Activated T-cell treated with anti-CD3 and anti-CD28 coated beads for 24 hours (primary cell): ENCODE measurements around the gene FARP2.
"Not testable (repeated sequence)": the region's sequence is repeated elsewhere in the genome, so short reads cannot be mapped to it uniquely, and the experiment has no call there.

Experiments used
- DNase-seq: peaks from one replicate; pipeline ENCODE4 v3.0.0-alpha.2; 2020; ENCODE audit warnings: low read depth

Gene FARP2

DNA sequence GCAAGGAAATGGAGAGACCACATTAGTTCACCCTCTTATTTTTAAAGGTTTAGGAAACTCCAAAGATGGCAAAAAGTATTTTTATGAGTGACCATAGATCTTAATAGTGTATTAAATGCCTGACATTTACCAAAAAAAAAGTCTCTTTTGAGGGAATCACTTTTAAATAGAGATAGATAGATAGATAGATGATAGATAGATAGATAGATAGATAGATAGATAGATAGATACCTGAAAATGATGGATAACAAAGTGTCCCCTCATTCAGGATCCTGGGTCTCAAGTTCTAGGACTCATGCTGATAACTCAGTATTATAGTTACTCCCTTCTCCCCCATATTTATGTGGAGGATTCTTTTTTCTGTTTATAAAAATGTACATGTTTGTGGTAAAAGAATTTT lies 52.8 kb downstream of the FARP2 start:
- no peak for DNase-seq

DNA sequence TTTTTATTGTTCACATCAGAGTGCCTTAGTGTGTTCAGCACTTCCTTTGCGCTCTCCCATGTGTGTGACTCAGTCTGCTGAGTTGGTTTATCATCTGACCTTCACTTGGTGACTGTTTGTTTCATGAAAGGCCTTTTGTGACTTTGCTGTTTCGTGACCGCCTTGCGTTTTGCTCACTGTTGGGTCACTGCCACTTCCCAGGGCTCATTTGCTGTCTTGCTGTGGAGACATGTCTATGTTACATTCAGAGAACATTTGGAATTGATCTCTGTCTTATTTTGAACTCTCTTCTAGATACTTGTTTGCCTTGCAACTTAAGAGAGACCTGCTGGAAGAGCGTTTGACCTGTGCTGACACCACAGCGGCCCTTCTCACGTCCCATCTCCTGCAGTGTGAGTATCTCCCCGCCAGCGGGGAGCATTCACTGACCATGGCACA lies 54.7 kb downstream of the FARP2 start:
- DNase-seq = no peak

- no peak for DNase-seq
Observed at GRCh38 chr2:241412144-241412543, 56.1 kb downstream of the FARP2 start.

DNA sequence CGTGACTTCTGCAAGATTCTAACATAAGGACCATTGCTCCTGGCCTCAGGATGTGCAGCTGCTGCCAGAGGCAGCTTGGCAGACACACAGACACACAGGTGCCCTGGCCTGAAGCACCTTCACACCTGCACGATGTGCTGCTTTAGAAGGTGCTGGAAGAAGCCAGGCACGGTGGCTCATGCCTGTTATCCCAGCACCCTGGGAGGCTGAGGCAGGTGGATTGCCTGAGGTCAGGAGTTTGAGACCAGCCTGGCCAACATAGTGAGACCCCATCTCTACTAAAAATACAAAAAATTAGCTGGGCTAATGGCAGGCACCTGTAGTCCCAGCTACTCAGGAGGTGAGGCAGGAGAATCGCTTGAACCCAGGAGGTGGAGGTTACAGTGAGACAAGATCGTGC lies 57.4 kb downstream of the FARP2 start:
- DNase-seq = not testable (repeated sequence)

- DNase-seq = no peak
Observed at GRCh38 chr2:241413929-241414580, 58.0 kb downstream of the FARP2 start.

DNA sequence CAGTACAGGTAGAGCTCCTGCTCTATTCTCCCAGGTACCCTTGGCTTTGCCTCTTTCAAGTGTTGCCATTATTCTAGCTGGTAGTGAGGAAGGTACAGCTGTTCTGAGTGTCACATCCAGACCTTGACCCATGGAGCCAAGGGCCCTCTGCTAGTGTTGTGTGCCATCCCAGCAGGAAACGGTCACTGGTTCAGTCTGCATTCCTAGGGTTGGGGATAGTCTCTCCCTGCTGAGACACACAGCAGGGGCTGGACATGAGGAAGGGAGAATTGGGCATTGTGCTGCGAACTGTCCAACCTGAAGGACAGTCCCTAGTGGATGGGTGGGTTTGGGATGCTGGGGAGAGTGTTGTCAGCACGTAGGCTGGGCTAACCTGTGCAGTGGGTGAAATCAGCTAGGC lies 59.1 kb downstream of the FARP2 start:
- DNase-seq = no peak

DNA sequence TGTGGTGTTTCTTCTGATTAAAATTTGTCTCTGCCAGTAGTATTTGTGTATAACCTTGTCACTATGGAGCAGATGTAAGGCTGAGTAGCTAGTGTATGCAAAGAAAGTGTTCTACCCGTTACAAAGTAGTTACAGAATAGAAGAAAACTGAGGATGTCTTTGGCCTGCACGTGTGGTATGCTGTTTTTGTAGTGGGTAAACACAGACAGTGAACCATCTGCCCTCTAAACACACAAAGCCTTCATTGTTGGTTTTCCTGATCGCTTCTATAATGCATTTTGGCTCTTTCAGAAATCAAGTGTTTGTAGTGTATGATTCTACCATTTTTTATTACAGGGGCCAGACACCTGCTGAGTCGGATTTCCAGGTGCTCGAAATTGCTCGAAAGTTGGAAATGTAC lies 61.5 kb downstream of the FARP2 start:
- no peak for DNase-seq

GRCh38 chr2:241421330-241421729 lies 65.2 kb downstream of the FARP2 start:
- DNase-seq = no peak

GRCh38 chr2:241421942-241422341 lies 65.9 kb downstream of the FARP2 start:
- not testable (repeated sequence) for DNase-seq

GRCh38 chr2:241422350-241422749 lies 66.3 kb downstream of the FARP2 start:
- no peak for DNase-seq

- DNase-seq = not testable (repeated sequence)
Observed at GRCh38 chr2:241423489-241423888, 67.4 kb downstream of the FARP2 start.

GRCh38 chr2:241425368-241425767 lies 69.3 kb downstream of the FARP2 start:
- no peak for DNase-seq

DNA sequence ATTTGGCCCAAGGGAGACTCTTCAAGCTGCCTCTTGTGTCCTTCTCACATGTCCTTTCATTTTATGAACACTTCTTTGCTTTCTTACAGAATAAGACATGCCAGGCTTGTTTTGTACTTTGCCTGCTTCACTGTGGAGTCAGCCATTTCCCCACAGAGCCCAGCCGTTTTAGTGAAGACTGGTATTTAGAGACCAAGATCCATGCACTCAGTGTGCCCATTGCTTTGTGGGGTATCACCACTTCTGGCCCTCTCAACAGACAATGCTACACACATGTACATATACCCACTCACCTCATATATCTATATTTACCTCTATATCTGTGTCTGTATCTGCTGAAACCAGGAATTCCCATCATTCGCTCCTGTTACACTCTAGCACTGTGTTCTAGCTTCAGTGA lies 74.1 kb downstream of the FARP2 start:
- DNase-seq = no peak

- no peak for DNase-seq
Observed at GRCh38 chr2:241432824-241433448, 76.9 kb downstream of the FARP2 start.

GRCh38 chr2:241437179-241437578 lies 81.1 kb downstream of the FARP2 start:
- DNase-seq = no peak

- DNase-seq = no peak
Observed at GRCh38 chr2:241441492-241441891, 85.4 kb downstream of the FARP2 start.

DNA sequence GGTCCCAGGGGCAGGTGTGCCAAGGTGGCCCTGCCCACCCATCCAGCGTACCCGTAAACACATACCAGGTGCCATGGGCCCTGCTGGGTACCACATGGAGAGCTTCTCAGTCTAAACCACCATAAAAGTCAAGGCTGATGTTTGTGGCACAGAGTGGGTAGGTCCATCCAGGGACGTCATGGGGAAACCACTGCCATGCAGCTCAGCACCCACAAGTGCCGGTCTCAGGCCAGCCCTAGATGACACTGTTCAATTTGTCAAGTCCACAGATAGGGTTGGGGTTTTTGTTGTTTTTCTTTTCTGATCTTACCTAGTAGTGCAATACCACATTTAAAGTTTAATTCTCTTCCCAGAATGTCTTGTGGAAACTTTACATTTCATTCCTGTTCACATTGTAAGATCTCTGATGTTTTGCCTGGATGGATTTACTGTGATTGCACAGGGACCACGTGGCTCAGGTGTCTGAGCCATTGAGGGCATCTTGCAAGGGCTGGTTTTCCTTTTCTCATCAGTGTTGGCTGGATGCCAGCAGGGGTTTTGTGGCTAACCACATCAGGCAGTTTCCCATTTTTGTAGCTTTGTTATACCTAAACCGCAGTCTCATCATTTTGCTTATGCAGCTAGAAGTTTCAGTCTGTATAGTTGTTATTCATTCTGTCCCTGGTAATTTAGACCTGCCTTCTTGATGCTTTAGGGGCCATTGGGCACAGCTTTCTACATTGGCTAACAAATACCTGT lies 87.6 kb downstream of the FARP2 start:
- DNase-seq = peak; percentile 90

DNA sequence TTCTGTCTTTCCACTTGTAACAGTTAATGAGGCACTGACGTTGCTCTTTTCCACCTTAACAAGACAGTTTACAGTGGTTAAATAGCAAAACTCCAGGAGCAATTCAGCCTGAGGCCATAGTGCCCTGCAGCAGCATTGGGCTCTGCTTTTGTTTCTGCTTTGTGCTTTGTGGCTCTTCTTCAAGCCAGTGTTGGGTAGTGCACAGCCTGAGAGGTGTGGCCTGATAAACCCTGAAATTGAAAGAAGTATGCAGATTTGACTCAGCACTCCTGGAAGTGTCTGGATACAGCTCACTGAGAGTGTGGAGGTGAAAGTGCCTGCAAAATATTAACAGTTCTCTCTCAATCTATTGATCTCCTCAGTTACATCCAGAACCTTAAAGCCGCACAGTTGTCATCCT lies 89.3 kb downstream of the FARP2 start:
- no peak for DNase-seq

- DNase-seq = not testable (repeated sequence)
Observed at GRCh38 chr2:241450092-241450491, 94.0 kb downstream of the FARP2 start.

DNA sequence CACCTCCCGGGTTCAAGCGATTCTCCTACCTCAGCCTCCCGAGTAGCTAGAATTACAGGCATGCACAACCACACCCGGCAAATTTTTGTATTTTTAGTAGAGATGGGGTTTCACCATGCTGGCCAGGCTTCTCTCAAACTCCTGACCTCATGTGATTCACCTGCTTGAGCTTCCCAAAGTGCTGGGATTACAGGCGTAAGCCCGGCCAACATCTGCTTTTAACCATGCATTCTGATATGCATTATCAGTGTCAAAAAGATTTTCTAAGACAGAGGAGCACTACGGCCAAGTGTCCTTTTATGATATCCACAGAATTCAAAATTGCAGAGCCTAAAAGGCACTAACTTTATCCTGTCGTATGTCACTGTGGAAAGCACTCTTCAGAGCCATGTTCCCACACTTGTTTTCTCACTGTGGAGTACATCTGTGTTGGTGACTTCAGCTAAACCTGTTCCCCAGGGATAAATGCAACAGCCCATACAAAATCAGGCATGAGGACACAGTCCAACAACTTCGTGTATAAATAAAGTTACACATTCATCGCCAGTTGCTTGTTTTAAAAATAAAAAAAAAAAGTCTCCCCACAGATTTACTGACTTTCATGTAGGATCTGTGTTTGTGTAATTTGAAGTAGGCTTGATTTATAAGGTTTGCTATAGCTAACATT lies 95.9 kb downstream of the FARP2 start:
- DNase-seq = no peak

DNA sequence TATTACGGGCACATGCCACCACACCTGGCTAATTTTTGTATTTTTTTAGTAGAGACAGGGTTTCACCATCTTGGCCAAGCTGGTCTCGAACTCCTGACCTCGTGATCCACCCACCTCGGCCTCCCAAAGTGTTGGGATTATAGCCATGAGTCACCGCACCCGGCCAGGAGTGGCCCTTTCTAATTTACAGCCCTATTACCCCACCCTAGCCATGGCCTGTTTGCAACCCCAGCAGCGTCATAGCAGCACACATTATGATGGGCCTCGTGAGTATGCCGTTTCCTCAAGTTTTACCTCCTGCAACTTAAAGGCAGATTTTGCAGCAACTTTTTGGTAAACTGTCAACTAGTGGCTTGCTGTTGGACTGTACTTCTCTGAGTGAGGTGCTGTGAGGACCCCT lies 97.8 kb downstream of the FARP2 start:
- DNase-seq = not testable (repeated sequence)

- no peak for DNase-seq
Observed at GRCh38 chr2:241454837-241455485, 98.9 kb downstream of the FARP2 start.
